HCT116 (cell line): ENCODE results near the gene CDC45.

Experiments used
- EZH2 ChIP-seq: fragments of 200-600 bp; sonication (generic); IDR thresholded peaks from 2 replicates; pipeline ENCODE4 v1.6.1; 2017; ENCODE audit warnings: antibody characterized with exemption, mixed run types
- POLR2A ChIP-seq: IDR thresholded peaks from 2 replicates; pipeline ENCODE4 v1.7.0; 2011; ENCODE audit warnings: borderline replicate concordance; ENCODE audit not compliant: insufficient read depth, insufficient read length; ENCODE audit errors: extremely low read depth
- RAD21 ChIP-seq: IDR thresholded peaks from 2 replicates; pipeline ENCODE4 v1.6.1; 2012; ENCODE audit warnings: low read depth, mild to moderate bottlenecking
- TF ChIP-seq, protein P1 (sequence below), 3 experiments: fragments of 200-600 bp in 1 of 3; sonication (generic) in 1 of 3; IDR thresholded peaks in 2 of 3; conservative IDR thresholded peaks in 1 of 3; 2 replicates each; pipeline ENCODE4 v1.5.1; 2012 to 2017; ENCODE audit warnings: low read depth in 2 of 3, low read length in 2 of 3, antibody characterized with exemption in 1 of 3, borderline replicate concordance in 1 of 3, control low read depth in 1 of 3, mild to moderate bottlenecking in 1 of 3, mixed read lengths in 1 of 3, mixed run types in 1 of 3, moderate library complexity in 1 of 3; ENCODE audit not compliant: insufficient read depth in 1 of 3
- TF ChIP-seq, protein P2 (sequence below): IDR thresholded peaks from 2 replicates; pipeline ENCODE4 v1.6.1; 2011; ENCODE audit warnings: mild to moderate bottlenecking, low read length, moderate library complexity; ENCODE audit not compliant: insufficient replicate concordance; ENCODE audit errors: extremely low read depth

DNA sequence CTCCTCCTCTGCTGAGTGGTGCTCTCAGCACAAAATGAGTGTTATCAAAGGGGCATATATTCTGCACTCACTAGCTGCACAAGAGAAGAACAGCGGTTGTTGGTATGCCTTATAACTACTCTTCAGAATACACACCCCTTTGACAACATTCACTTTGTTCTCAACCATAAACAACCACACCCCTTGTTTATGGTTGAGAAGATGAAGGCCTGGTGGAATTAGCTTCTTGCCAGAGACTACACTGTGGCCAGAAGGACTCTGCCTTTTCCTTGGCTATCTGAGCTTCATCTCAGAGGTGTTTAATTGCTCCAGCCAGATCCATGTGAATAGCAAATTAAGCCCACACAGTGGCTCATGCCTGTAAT lies 89.5 kb downstream of the CDC45 start:
- TF ChIP-seq, protein P1, sequence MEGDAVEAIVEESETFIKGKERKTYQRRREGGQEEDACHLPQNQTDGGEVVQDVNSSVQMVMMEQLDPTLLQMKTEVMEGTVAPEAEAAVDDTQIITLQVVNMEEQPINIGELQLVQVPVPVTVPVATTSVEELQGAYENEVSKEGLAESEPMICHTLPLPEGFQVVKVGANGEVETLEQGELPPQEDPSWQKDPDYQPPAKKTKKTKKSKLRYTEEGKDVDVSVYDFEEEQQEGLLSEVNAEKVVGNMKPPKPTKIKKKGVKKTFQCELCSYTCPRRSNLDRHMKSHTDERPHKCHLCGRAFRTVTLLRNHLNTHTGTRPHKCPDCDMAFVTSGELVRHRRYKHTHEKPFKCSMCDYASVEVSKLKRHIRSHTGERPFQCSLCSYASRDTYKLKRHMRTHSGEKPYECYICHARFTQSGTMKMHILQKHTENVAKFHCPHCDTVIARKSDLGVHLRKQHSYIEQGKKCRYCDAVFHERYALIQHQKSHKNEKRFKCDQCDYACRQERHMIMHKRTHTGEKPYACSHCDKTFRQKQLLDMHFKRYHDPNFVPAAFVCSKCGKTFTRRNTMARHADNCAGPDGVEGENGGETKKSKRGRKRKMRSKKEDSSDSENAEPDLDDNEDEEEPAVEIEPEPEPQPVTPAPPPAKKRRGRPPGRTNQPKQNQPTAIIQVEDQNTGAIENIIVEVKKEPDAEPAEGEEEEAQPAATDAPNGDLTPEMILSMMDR (IDR thresholded peaks at IDR 0.05 in 2 of 3, conservative IDR thresholded peaks at IDR 0.05 in 1 of 3; ENCODE audit: borderline replicate concordance in 1 of 3, insufficient read depth in 1 of 3, low read depth in 2 of 3, low read length in 2 of 3): no peak
- TF ChIP-seq POLR2A (no peak), EZH2 (no peak), RAD21 (no peak)
- TF ChIP-seq, protein P2, sequence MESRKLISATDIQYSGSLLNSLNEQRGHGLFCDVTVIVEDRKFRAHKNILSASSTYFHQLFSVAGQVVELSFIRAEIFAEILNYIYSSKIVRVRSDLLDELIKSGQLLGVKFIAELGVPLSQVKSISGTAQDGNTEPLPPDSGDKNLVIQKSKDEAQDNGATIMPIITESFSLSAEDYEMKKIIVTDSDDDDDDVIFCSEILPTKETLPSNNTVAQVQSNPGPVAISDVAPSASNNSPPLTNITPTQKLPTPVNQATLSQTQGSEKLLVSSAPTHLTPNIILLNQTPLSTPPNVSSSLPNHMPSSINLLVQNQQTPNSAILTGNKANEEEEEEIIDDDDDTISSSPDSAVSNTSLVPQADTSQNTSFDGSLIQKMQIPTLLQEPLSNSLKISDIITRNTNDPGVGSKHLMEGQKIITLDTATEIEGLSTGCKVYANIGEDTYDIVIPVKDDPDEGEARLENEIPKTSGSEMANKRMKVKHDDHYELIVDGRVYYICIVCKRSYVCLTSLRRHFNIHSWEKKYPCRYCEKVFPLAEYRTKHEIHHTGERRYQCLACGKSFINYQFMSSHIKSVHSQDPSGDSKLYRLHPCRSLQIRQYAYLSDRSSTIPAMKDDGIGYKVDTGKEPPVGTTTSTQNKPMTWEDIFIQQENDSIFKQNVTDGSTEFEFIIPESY: no peak
